Right lobe of liver (tissue), 4 donors: ENCODE data around the gene CCDC127.

Experiments
- CTCF ChIP-seq, 4 donors: fragments of 200-600 bp in 3 of 4; fragments of 450-650 bp in 1 of 4; IDR thresholded peaks; one replicate each; pipeline versions ENCODE4 v1.5.1 to v1.8.0; 2016 to 2022; ENCODE audit warnings: antibody characterized with exemption in 4 of 4, mild to moderate bottlenecking in 2 of 4
- POLR2A ChIP-seq: fragments of 450-650 bp; IDR thresholded peaks from one replicate; pipeline ENCODE4 v1.6.1; 2017; ENCODE audit warnings: antibody characterized with exemption, mild to moderate bottlenecking
- donor health status: DM: no; HTN: no; CAD: no.
- donor health status: DM: no; HTN: no; CAD: no.
- donor health status: DM: no; HTN: yes; CAD: no.

GRCh38 chr5:252546-252945 lies 34.6 kb upstream of the CCDC127 start:
- TF ChIP-seq CTCF (IDR thresholded peaks at IDR 0.05) = no peak
- TF ChIP-seq POLR2A = no peak
